GM20000 (cell line): ENCODE results near the gene YBX2.
A peak's percentile ranks its signal among the peaks of the same experiment; 100 is the strongest.

Source experiments
- DNase-seq: peaks from one replicate; pipeline ENCODE4 v3.0.0; 2012; ENCODE audit warnings: low spot score
- CTCF ChIP-seq: IDR thresholded peaks from 2 replicates; pipeline ENCODE4 v1.5.1; 2012; ENCODE audit warnings: mild to moderate bottlenecking, control low read depth; ENCODE audit errors: extremely low read depth, missing control alignments

YBX2 gene

DNA sequence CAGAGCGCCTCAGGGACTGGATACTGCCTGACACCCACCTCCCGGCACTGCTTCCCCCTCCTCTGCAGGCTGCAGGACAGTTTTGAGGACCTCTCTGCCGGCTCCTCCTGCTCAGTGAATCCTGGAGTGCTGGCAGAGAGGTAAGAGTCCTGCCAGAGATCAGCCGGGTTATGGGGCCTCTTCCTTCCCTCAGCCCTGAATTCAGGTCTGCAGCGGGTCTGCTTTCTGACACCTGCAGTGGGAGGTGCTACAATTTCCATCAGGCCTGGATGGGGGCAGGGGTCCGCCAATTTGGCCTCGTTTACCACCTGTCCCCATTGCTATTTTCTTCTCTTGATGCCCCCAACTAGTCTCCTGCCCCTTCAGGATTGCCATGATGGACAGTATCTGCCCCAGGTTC lies 37.7 kb upstream of the YBX2 start:
- TF ChIP-seq CTCF, result no peak
- no peak for DNase-seq

- DNase-seq, result no peak
- no peak for TF ChIP-seq CTCF
These were observed 36.2 kb upstream of the YBX2 start for GRCh38 chr17:7330638-7331015.

DNA sequence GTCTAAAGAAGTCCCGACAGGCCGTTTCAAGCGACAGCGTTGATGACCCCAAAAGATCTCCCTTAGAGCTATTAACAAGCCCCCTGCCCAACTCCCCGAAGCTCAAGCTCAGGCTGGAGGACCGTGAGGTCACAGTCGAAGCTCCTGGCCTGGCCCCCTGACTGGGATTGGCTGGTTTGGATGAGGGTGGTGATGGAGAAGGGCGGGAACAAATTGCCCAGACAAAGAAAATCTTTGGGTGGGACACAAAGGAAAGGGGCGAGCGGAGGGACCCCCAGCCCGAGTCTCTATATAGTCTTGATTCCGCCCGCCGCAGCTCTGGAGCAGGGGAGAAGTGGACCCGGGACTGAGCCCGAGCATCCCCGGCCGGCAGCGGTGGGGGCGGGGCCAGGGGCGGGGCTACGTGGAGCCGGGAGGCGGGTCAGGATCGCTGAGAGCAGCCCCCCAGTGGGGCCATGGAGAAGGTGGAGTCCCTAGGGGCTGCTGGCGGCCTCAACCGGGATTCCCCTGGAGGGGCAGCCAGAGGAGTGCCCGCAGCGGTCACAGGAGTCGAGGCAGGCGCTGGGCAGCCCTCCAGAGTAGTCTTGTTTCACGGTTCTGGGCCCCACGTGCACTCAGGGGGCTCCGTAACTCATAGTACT lies 35.7 kb upstream of the YBX2 start:
- DNase-seq, result peak; percentile 87

DNA sequence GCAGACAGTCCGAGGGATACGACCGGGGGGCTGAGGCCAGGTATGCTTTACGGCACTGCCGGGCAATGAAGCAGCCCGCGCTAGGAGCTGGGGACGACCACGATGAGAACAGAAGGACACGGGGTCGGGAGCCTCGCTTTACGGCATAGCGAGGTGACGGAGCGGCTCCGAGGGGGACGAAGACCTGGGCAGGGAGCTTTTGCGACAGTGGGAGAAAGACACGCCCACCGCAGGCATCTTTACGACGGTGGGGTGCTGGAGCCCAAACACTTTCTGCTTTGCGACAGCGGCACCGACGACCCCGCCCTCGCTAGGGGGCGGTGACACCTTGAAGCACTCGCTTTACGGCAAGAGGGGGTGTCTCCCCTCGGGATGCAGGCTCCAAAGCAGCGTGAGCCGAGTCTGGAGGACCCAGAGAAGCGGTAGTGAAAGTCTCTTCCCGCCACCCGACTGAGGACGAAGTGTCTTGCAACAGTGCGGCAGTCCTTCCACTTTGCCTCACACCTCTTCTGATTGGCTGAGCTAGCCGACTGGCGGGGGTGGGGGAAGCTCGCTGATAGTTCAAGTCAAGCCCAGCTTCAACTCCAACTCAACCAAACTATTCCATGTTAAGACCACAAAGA lies 35.0 kb upstream of the YBX2 start:
- DNase-seq, result peak; percentile 97

More for the DNA sequence above, 35.7 kb upstream of the YBX2 start:
- TF ChIP-seq CTCF, result no peak

GRCh38 chr17:7328840-7329373 lies 34.5 kb upstream of the YBX2 start, which contains the start of gene NEURL4:
TSS of gene NEURL4 (minus strand) at chr17:7329335. CDS start at chr17:7329312, 23 bp downstream.
- TF ChIP-seq CTCF, result no peak
- DNase-seq, result peak; percentile 63

More for the DNA sequence above, 35.0 kb upstream of the YBX2 start:
- no peak for TF ChIP-seq CTCF

- no peak for TF ChIP-seq CTCF
- DNase-seq, result no peak
These were observed 33.6 kb upstream of the YBX2 start for GRCh38 chr17:7328009-7328408.

- TF ChIP-seq CTCF, result no peak
- no peak for DNase-seq
These were observed 33.1 kb upstream of the YBX2 start for GRCh38 chr17:7327501-7327900.
